Fibroblast of pulmonary artery (primary cell): ENCODE measurements around the gene CTNNA3.

ENCODE experiments used
- DNase-seq: peaks from one replicate; pipeline ENCODE4 v3.0.0-alpha.2; 2010; ENCODE audit warnings: low read depth
- H3K4me3 ChIP-seq: replicated peaks from 2 replicates; pipeline ENCODE4 v1.5.1; 2011; ENCODE audit warnings: low read depth, mild to moderate bottlenecking, control low read depth, low read length, moderate library complexity
- CTCF ChIP-seq: IDR thresholded peaks from 2 replicates; pipeline ENCODE4 v1.5.1; 2011; ENCODE audit warnings: mild to moderate bottlenecking, control low read depth, low read length, inconsistent platforms; ENCODE audit errors: missing control alignments

Gene CTNNA3

GRCh38 chr10:66192162-66192831 is 1503.7 kb downstream of the CTNNA3 start:
- no peak for TF ChIP-seq CTCF
- no peak for DNase-seq

DNA sequence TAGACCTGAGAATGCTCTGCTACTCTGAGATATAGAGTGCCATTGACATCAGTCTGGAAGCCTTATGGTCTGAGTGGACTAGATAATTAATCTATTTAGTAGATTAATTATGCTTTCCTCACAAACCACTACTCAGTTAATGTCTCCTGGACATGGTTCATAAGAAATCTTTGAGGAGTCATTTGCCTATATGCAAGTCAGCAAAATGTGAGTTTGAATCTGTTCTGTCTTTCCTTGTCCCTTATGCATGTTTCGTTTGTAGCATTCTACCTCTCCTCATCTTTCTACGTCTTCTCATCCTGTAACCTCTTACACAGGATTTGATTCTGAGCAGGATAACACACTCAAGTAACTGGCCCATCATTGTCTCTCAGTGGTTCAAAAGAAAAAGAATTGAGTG is 1505.6 kb downstream of the CTNNA3 start:
- no peak for DNase-seq
- no peak for TF ChIP-seq CTCF
- no peak overlapping the region for H3K4me3 ChIP-seq

More at GRCh38 chr10:66192162-66192831, 1503.7 kb downstream of the CTNNA3 start:
- no peak overlapping the region for H3K4me3 ChIP-seq

- TF ChIP-seq CTCF: no peak
- no peak overlapping the region for H3K4me3 ChIP-seq
- DNase-seq: no peak
These were observed 1506.7 kb downstream of the CTNNA3 start for GRCh38 chr10:66189271-66189670.

- no peak for TF ChIP-seq CTCF
- H3K4me3 ChIP-seq: no peak overlapping the region
- DNase-seq: no peak
These were observed 1508.8 kb downstream of the CTNNA3 start for GRCh38 chr10:66187053-66187733.

DNA sequence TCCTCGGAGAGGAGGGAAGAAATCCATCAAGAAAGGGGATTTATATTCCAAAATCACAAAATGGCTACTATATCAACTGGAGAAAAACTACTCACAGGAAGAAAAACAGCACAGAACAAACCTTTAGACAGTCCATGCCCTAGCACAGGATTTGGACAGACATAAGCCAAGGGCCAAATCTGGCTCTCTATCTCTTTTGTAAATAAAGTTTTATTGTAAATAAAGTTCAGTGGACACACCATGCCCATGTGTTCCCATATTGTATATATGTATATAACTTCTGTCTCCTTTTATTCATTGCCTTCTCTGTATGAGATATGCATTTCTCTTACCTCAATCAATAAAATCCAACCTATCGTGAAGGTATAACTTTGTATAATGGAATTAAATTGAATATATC is 1513.0 kb downstream of the CTNNA3 start:
- H3K4me3 ChIP-seq: no peak overlapping the region
- no peak for TF ChIP-seq CTCF
- DNase-seq: no peak

GRCh38 chr10:66180581-66181318 is 1515.2 kb downstream of the CTNNA3 start:
- peak; percentile 79 for DNase-seq
- peak; percentile 56 for TF ChIP-seq CTCF
- H3K4me3 ChIP-seq: no peak overlapping the region
